Psoas muscle (tissue), 8 donors: Measurements from ENCODE around the gene SLC17A8. TPM values are rescaled to one million over a fixed set of nuclear protein-coding genes. Genes with fewer than 3 reads are reported as not detected.

Experiments used
- ATAC-seq, 4 donors: fragments of 200-7000 bp; cut with Tn5 transposase; one replicate each; pipeline ENCODE4 v1.9.1; 2020; ENCODE audit warnings: moderate library complexity in 3 of 4, mild to moderate bottlenecking in 2 of 4
- DNase-seq, 2 donors: peaks; one replicate each; pipeline ENCODE4 v3.0.0-alpha.2; 2020
- H3K27ac ChIP-seq: fragments of 200-600 bp; one replicate; pipeline ENCODE4 v1.8.0; 2022
- H3K27me3 ChIP-seq, 3 donors: fragments of 200-600 bp in 1 of 3; one replicate each; pipeline versions ENCODE4 v1.6.1 to v1.8.0; 2013 to 2022; ENCODE audit warnings: low read length in 2 of 3, mild to moderate bottlenecking in 2 of 3, moderate library complexity in 1 of 3; ENCODE audit not compliant: insufficient read depth in 3 of 3
- H3K36me3 ChIP-seq, 2 donors: fragments of 200-600 bp in 1 of 2; one replicate each; pipeline versions ENCODE4 v1.6.1 to v1.8.0; 2013 to 2022; ENCODE audit warnings: low read depth in 1 of 2, mild to moderate bottlenecking in 1 of 2, moderate library complexity in 1 of 2; ENCODE audit not compliant: insufficient read depth in 1 of 2
- H3K4me1 ChIP-seq: fragments of 200-600 bp; one replicate; pipeline ENCODE4 v1.8.0; 2022
- H3K4me3 ChIP-seq: fragments of 200-600 bp; one replicate; pipeline ENCODE4 v1.8.0; 2022; ENCODE audit warnings: mild to moderate bottlenecking
- H3K9me3 ChIP-seq: fragments of 200-600 bp; one replicate; pipeline ENCODE4 v1.8.0; 2022
- CTCF ChIP-seq: fragments of 200-600 bp; IDR thresholded peaks from one replicate; pipeline ENCODE4 v1.8.0; 2022; ENCODE audit warnings: antibody characterized with exemption
- WGBS, 3 donors: extraction: QIAGEN DNeasy Blood & Tissue Kit; methylation state at CpG; one replicate each; pipeline versions ENCODE4 v1.1.6 to v1.1.7; 2013; 5-methylcytosine and 5-hydroxymethylcytosine counted together
- intact Hi-C, 2 donors: fragments of 100-400 bp; cut with DNase I; formaldehyde crosslinking; loops; one replicate each; pipeline versions ENCODE4 v1.11.0 to v1.14.2; 2022
- polyA plus RNA-seq, 3 donors: library from polyadenylated mRNA; stranded (reverse); fragments of 200-250 nt; gene quantifications; one replicate each; pipeline ENCODE4 v1.2.3, GENCODE V29; 2013
- total RNA-seq, 4 donors: library from RNA; stranded (reverse); fragmentation: NEBNext Ultra II Directional in 2 of 4; extraction: Animal tissue kit (Norgen Biotek cat#: 25700) in 2 of 4; gene quantifications; one replicate each; pipeline versions ENCODE4 v1.2.1 to v1.2.4, GENCODE V29; 2021 to 2023
- donor health status: healthy with polysubstance abuse.
- donor health status: DM: no; HTN: no; CAD: no; lungs with moderate emphysema.
- donor health status: Bipolar disorder and iron deficiency.
- donor health status: healthy.
- donor health status: DM: yes; HTN: yes; CAD: no.
- donor health status: DM: no; HTN: no; CAD: no.
- donor health status: DM: no; HTN: no; CAD: no.
- donor health status: DM: yes; HTN: yes; CAD: no.

SLC17A8 gene
- total and polyA plus RNA-seq, 7 donors: 0.08 TPM; not detected in 6

GRCh38 chr12:100461330-100461973 is 104.6 kb downstream of the SLC17A8 start:
- ATAC-seq (no peak), DNase-seq (no peak)
- Histone ChIP-seq H3K9me3 (no peaks in the 10 kb centered on the region), H3K27ac (no peak overlapping the region), H3K27me3 (no peaks in the 10 kb centered on the region), H3K36me3 (no peaks in the 10 kb centered on the region), H3K4me1 (no peaks in the 10 kb centered on the region), H3K4me3 (no peak overlapping the region)
- 50 to 70% (median 60%) methylated on average over 1 of the region's 1 CpG for WGBS, 3 donors
- intact Hi-C loops: no loop called here
- no peak for TF ChIP-seq CTCF

GRCh38 chr12:100463661-100464060 is 106.8 kb downstream of the SLC17A8 start:
- Histone ChIP-seq H3K27ac (no peak overlapping the region), H3K9me3 (no peaks in the 10 kb centered on the region), H3K27me3 (no peaks in the 10 kb centered on the region), H3K36me3 (no peaks in the 10 kb centered on the region), H3K4me3 (no peak overlapping the region), H3K4me1 (no peaks in the 10 kb centered on the region)
- intact Hi-C loops: no loop called here
- TF ChIP-seq CTCF: no peak
- ATAC-seq (no peak), DNase-seq (no peak)
- WGBS, 3 donors: 54 to 71% (median 68%) methylated on average over 1 of the region's 1 CpG

- H3K27ac ChIP-seq: no peak overlapping the region
- H3K36me3 ChIP-seq: no peaks in the 10 kb centered on the region
- H3K4me3 ChIP-seq: no peak overlapping the region
- DNase-seq: no peak
- no peaks in the 10 kb centered on the region for H3K9me3 ChIP-seq
- no peak for ATAC-seq
- intact Hi-C loops: no loop called here
- WGBS, 3 donors: 85 to 93% (median 92%) methylated on average over 1 of the region's 1 CpG
- no peaks in the 10 kb centered on the region for H3K27me3 ChIP-seq
- no peaks in the 10 kb centered on the region for H3K4me1 ChIP-seq
- TF ChIP-seq CTCF: no peak
Measured at GRCh38 chr12:100464529-100464928, 107.7 kb downstream of the SLC17A8 start.

GRCh38 chr12:100468126-100468525 is 111.3 kb downstream of the SLC17A8 start:
- no peak for ATAC-seq
- intact Hi-C loops: no loop called here
- Histone ChIP-seq H3K4me3 (no peak overlapping the region), H3K27ac (no peak overlapping the region), H3K36me3 (no peaks in the 10 kb centered on the region), H3K27me3 (no peaks in the 10 kb centered on the region), H3K9me3 (no peaks in the 10 kb centered on the region), H3K4me1 (no peaks in the 10 kb centered on the region)
- no peak for TF ChIP-seq CTCF
- DNase-seq: no peak

Other genes with a start within 250 kb of the SLC17A8 start
- gene BLTP3B, start 214.2 kb upstream of the SLC17A8 start, total RNA-seq: 10 to 100 TPM; 21.0 to 34.6 (median 26.9) TPM
- gene BLTP3B, start 214.2 kb upstream of the SLC17A8 start, polyA plus RNA-seq: 10 to 100 TPM in 2 of 3 donors, 1 to 10 TPM in 1; 9.3 to 36.8 (median 13.9) TPM
- gene ACTR6, start 156.3 kb upstream of the SLC17A8 start, total RNA-seq: 10 to 100 TPM; 12.1 to 19.6 (median 17.6) TPM
- gene ACTR6, start 156.3 kb upstream of the SLC17A8 start, polyA plus RNA-seq: 10 to 100 TPM; 11.5 to 31.7 (median 12.8) TPM
- 1 to 10 TPM in 1 of 4 donors, under 1 TPM in 2, not detected in 1; 0.32 to 1.4 (median 0.47) TPM for gene DEPDC4, start 90.0 kb upstream of the SLC17A8 start, total RNA-seq
- gene DEPDC4, start 90.0 kb upstream of the SLC17A8 start, polyA plus RNA-seq: under 1 TPM in 2 of 3 donors, not detected in 1; 0.14 to 0.65 TPM
- 10 to 100 TPM; 23.3 to 29.0 (median 28.3) TPM for gene SCYL2, start 89.9 kb upstream of the SLC17A8 start, total RNA-seq
- 10 to 100 TPM in 2 of 3 donors, 1 to 10 TPM in 1; 9.7 to 21.6 (median 19.3) TPM for gene SCYL2, start 89.9 kb upstream of the SLC17A8 start, polyA plus RNA-seq
- under 1 TPM in 1 of 4 donors, not detected in 3; 0.18 TPM for gene NR1H4, start 116.8 kb downstream of the SLC17A8 start, total RNA-seq
- not detected for gene NR1H4, start 116.8 kb downstream of the SLC17A8 start, polyA plus RNA-seq
- gene GAS2L3, start 216.6 kb downstream of the SLC17A8 start, total RNA-seq: 1 to 10 TPM in 2 of 4 donors, under 1 TPM in 2; 0.38 to 1.8 (median 1.3) TPM
- under 1 TPM; 0.26 to 0.61 (median 0.45) TPM for gene GAS2L3, start 216.6 kb downstream of the SLC17A8 start, polyA plus RNA-seq